Neural progenitor cell (in vitro differentiated cells): ENCODE results near the gene GCSAM. TPM values are rescaled to one million over a fixed set of nuclear protein-coding genes. Genes with fewer than 3 reads are reported as not detected.

Experiments used
- DNase-seq: peaks from one replicate; pipeline ENCODE4 v3.0.0-alpha.2; 2016; ENCODE audit warnings: low spot score
- H2AFZ ChIP-seq: fragments of 200-600 bp; sonication (generic); replicated peaks from 2 replicates; pipeline ENCODE4 v1.6.1; 2016; ENCODE audit warnings: antibody characterized with exemption
- H3F3A ChIP-seq: fragments of 200-600 bp; sonication (generic); 2 replicates; pipeline ENCODE4 v1.6.1; 2016; ENCODE audit warnings: antibody characterized with exemption, low read depth
- H3K27ac ChIP-seq: fragments of 200-600 bp; sonication (generic); 2 replicates; pipeline ENCODE4 v1.5.1; 2016; ENCODE audit warnings: mild to moderate bottlenecking
- H3K27me3 ChIP-seq: fragments of 200-600 bp; sonication (generic); 2 replicates; pipeline ENCODE4 v1.6.1; 2016; ENCODE audit warnings: mild to moderate bottlenecking, moderate library complexity
- H3K36me3 ChIP-seq: fragments of 200-600 bp; sonication (generic); 2 replicates; pipeline ENCODE4 v1.5.1; 2016
- H3K4me1 ChIP-seq: fragments of 200-600 bp; sonication (generic); 2 replicates; pipeline ENCODE4 v1.6.1; 2016; ENCODE audit warnings: mixed run types
- H3K4me2 ChIP-seq: fragments of 200-600 bp; sonication (generic); 2 replicates; pipeline ENCODE4 v1.6.1; 2016
- H3K4me3 ChIP-seq: fragments of 200-600 bp; sonication (generic); 2 replicates; pipeline ENCODE4 v1.5.1; 2016
- H3K79me2 ChIP-seq: fragments of 200-600 bp; sonication (generic); 2 replicates; pipeline ENCODE4 v1.6.1; 2016; ENCODE audit warnings: low read depth
- H3K9ac ChIP-seq: fragments of 200-600 bp; sonication (generic); 2 replicates; pipeline ENCODE4 v1.6.1; 2016
- H3K9me3 ChIP-seq: fragments of 200-600 bp; sonication (generic); 2 replicates; pipeline ENCODE4 v1.5.1; 2016; ENCODE audit warnings: low read depth
- H4K20me1 ChIP-seq: fragments of 200-600 bp; sonication (generic); 2 replicates; pipeline ENCODE4 v1.6.1; 2016; ENCODE audit warnings: low read depth
- H3K27ac Mint-ChIP-seq: 3 replicates; pipeline ENCODE4 v1.8.0; 2021; ENCODE audit warnings: mixed read lengths
- H3K27me3 Mint-ChIP-seq: 2 replicates; pipeline ENCODE4 v1.8.0; 2022; ENCODE audit warnings: low read depth, mild to moderate bottlenecking, inconsistent platforms, moderate library complexity, mixed read lengths; ENCODE audit not compliant: insufficient read depth
- H3K36me3 Mint-ChIP-seq: 3 replicates; pipeline ENCODE4 v1.8.0; 2021; ENCODE audit warnings: mixed read lengths
- H3K4me1 Mint-ChIP-seq: 3 replicates; pipeline ENCODE4 v1.8.0; 2021; ENCODE audit warnings: mixed read lengths
- H3K4me3 Mint-ChIP-seq: 3 replicates; pipeline ENCODE4 v1.8.0; 2021; ENCODE audit warnings: mild to moderate bottlenecking, moderate library complexity, mixed read lengths
- H3K9me3 Mint-ChIP-seq: 3 replicates; pipeline ENCODE4 v1.8.0; 2020; ENCODE audit warnings: mixed read lengths
- CTCF ChIP-seq: fragments of 200-600 bp; sonication (generic); IDR thresholded peaks from 2 replicates; pipeline ENCODE4 v1.5.1; 2017; ENCODE audit warnings: antibody characterized with exemption, mild to moderate bottlenecking
- EZH2 ChIP-seq: fragments of 200-600 bp; sonication (generic); IDR thresholded peaks from 2 replicates; pipeline ENCODE4 v1.6.1; 2017; ENCODE audit warnings: antibody characterized with exemption, mild to moderate bottlenecking, moderate library complexity
- EZH2phosphoT487 ChIP-seq: fragments of 200-600 bp; sonication (generic); IDR thresholded peaks from 2 replicates; pipeline ENCODE4 v1.6.1; 2017; ENCODE audit warnings: antibody characterized with exemption
- total RNA-seq: library from RNA; depleted of rRNA; stranded (reverse); fragments of >200 nt; gene quantifications from 2 replicates; pipeline ENCODE4 v1.2.3, GENCODE V29; 2015; ENCODE audit warnings: low replicate concordance

GCSAM gene
- total RNA-seq, 1 donor from 2014 or later: not detected

- no peaks in the 10 kb centered on the region for H3F3A ChIP-seq
- no peaks in the 10 kb centered on the region for H3K4me1 ChIP-seq
- no peaks in the 10 kb centered on the region for H3K4me1 Mint-ChIP-seq
- no peaks in the 10 kb centered on the region for H3K79me2 ChIP-seq
- no peaks in the 10 kb centered on the region for H4K20me1 ChIP-seq
- H3K9me3 Mint-ChIP-seq: no peaks in the 10 kb centered on the region
- no peaks in the 10 kb centered on the region for H3K27me3 ChIP-seq
- H3K36me3 ChIP-seq: no peaks in the 10 kb centered on the region
- DNase-seq: no peak
- no peak overlapping the region for H3K27ac ChIP-seq
- H3K4me3 ChIP-seq: no peak overlapping the region
- no peaks in the 10 kb centered on the region for H3K36me3 Mint-ChIP-seq
- no peak overlapping the region for H3K4me3 Mint-ChIP-seq
- H3K9ac ChIP-seq: no peak overlapping the region
- H3K4me2 ChIP-seq: no peak overlapping the region
- no peak overlapping the region for H2AFZ ChIP-seq
- H3K27me3 Mint-ChIP-seq: no peaks in the 10 kb centered on the region
- H3K27ac Mint-ChIP-seq: no peak overlapping the region
- TF ChIP-seq CTCF (no peak), EZH2 (no peak), EZH2phosphoT487 (no peak)
- H3K9me3 ChIP-seq: no peaks in the 10 kb centered on the region
Observed at GRCh38 chr3:112101916-112102315, 31.1 kb downstream of the GCSAM start.

GRCh38 chr3:112097378-112097777, 35.7 kb downstream of the GCSAM start:
- no peaks in the 10 kb centered on the region for H3K27me3 Mint-ChIP-seq
- no peak overlapping the region for H3K4me2 ChIP-seq
- no peak overlapping the region for H3K4me3 ChIP-seq
- peaks cover 3% of the 10 kb centered on the region for H3K36me3 Mint-ChIP-seq
- peaks cover 20% of the 10 kb centered on the region for H3K4me1 ChIP-seq
- no peaks in the 10 kb centered on the region for H4K20me1 ChIP-seq
- H3K36me3 ChIP-seq: no peaks in the 10 kb centered on the region
- H3K27me3 ChIP-seq: no peaks in the 10 kb centered on the region
- DNase-seq: no peak
- no peak overlapping the region for H3K4me3 Mint-ChIP-seq
- H3K9me3 Mint-ChIP-seq: no peaks in the 10 kb centered on the region
- no peak overlapping the region for H3K27ac ChIP-seq
- H3K27ac Mint-ChIP-seq: no peak overlapping the region
- TF ChIP-seq CTCF (no peak), EZH2 (no peak), EZH2phosphoT487 (no peak)
- peaks cover 12% of the 10 kb centered on the region for H3K4me1 Mint-ChIP-seq
- H3K79me2 ChIP-seq: no peaks in the 10 kb centered on the region
- no peak overlapping the region for H2AFZ ChIP-seq
- H3K9ac ChIP-seq: no peak overlapping the region
- H3F3A ChIP-seq: peaks cover 12% of the 10 kb centered on the region
- H3K9me3 ChIP-seq: no peaks in the 10 kb centered on the region

DNA sequence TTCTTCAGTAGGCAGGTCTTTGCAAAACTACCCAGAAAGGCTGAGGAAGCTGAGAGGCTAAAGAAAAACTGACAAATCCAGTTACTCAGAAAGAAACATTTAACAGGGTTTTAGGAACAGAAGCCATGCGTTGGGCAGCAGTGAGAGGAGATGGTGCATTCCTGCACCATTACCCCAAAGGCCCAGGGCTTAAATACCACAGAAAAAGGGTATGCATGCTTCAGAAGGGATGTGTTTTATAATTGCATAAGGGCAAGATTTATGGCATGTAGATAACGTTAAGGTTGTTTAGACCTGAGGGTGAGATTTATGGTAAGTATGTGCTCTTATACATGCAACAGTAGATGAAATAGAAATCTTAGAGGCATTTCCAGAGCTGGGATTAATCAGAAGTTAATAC, 36.9 kb downstream of the GCSAM start:
- Mint-ChIP-seq H3K4me3 (no peak overlapping the region), H3K36me3 (peaks cover 3% of the 10 kb centered on the region), H3K9me3 (no peaks in the 10 kb centered on the region), H3K27me3 (no peaks in the 10 kb centered on the region), H3K4me1 (peaks cover 15% of the 10 kb centered on the region), H3K27ac (no peak overlapping the region)
- Histone ChIP-seq H3K27ac (no peak overlapping the region), H3F3A (peaks cover 12% of the 10 kb centered on the region), H3K9ac (no peak overlapping the region), H3K27me3 (no peaks in the 10 kb centered on the region), H2AFZ (no peak overlapping the region), H3K4me2 (no peak overlapping the region), H3K4me1 (peaks cover 20% of the 10 kb centered on the region), H3K36me3 (no peaks in the 10 kb centered on the region), H3K9me3 (no peaks in the 10 kb centered on the region), H3K79me2 (no peaks in the 10 kb centered on the region), H3K4me3 (no peak overlapping the region), H4K20me1 (no peaks in the 10 kb centered on the region)
- DNase-seq: no peak
- TF ChIP-seq CTCF: no peak
- no peak for TF ChIP-seq EZH2phosphoT487
- no peak for TF ChIP-seq EZH2

GRCh38 chr3:112095731-112096130, 37.3 kb downstream of the GCSAM start:
- Mint-ChIP-seq H3K9me3 (no peaks in the 10 kb centered on the region), H3K36me3 (peaks cover 3% of the 10 kb centered on the region), H3K4me1 (peaks cover 20% of the 10 kb centered on the region), H3K4me3 (no peak overlapping the region), H3K27me3 (no peaks in the 10 kb centered on the region), H3K27ac (no peak overlapping the region)
- no peaks in the 10 kb centered on the region for H3K36me3 ChIP-seq
- TF ChIP-seq EZH2: no peak
- TF ChIP-seq EZH2phosphoT487: no peak
- TF ChIP-seq CTCF: no peak
- H2AFZ ChIP-seq: no peak overlapping the region
- peaks cover 22% of the 10 kb centered on the region for H3K4me1 ChIP-seq
- H3K4me3 ChIP-seq: no peak overlapping the region
- DNase-seq: no peak
- peaks cover 12% of the 10 kb centered on the region for H3F3A ChIP-seq
- no peaks in the 10 kb centered on the region for H4K20me1 ChIP-seq
- no peak overlapping the region for H3K27ac ChIP-seq
- H3K79me2 ChIP-seq: no peaks in the 10 kb centered on the region
- H3K9me3 ChIP-seq: no peaks in the 10 kb centered on the region
- no peak overlapping the region for H3K9ac ChIP-seq
- no peak overlapping the region for H3K4me2 ChIP-seq
- no peaks in the 10 kb centered on the region for H3K27me3 ChIP-seq
